Measurements from ENCODE around the gene DDX31. TPM values are rescaled to one million over a fixed set of nuclear protein-coding genes. Genes with fewer than 3 reads are reported as not detected.

Gene DDX31
- total and polyA plus RNA-seq, 9 donors: 9.7 to 19.6 (median 14.1) TPM

DNA sequence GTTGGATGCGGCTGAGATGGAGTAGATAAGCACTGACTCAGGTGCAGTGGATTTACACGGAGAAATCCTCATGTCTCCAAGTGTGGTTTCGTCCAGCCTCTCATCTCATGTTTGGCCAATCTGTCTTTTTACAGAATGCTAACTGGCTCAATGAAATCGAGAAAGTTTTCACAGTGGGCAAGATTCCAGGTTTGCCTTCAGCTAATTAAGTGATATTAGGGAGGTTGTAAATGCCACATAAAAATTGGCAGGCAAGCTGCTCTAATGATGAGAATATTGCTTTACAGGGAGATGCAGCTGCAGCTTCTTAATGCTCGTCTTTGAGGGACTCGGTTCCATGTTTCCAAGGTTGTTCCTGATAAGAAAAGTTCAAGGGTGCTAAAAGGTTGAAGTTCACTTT, 63.7 kb downstream of the DDX31 start:
- Histone ChIP-seq H3K4me1 (ENCODE audit: insufficient read depth) (no peaks in the 10 kb centered on the region), H3K9me3 (no peaks in the 10 kb centered on the region), H3K27ac (no peak overlapping the region), H3K36me3 (no peaks in the 10 kb centered on the region), H3K27me3 (no peaks in the 10 kb centered on the region), H3K4me3 (no peak overlapping the region)
- 59 to 66% (median 65%) methylated on average over 6 of the region's 6 CpGs for WGBS, 3 donors
- intact Hi-C loops (cut with DNase I): no loop called here
- TF ChIP-seq, protein P1, sequence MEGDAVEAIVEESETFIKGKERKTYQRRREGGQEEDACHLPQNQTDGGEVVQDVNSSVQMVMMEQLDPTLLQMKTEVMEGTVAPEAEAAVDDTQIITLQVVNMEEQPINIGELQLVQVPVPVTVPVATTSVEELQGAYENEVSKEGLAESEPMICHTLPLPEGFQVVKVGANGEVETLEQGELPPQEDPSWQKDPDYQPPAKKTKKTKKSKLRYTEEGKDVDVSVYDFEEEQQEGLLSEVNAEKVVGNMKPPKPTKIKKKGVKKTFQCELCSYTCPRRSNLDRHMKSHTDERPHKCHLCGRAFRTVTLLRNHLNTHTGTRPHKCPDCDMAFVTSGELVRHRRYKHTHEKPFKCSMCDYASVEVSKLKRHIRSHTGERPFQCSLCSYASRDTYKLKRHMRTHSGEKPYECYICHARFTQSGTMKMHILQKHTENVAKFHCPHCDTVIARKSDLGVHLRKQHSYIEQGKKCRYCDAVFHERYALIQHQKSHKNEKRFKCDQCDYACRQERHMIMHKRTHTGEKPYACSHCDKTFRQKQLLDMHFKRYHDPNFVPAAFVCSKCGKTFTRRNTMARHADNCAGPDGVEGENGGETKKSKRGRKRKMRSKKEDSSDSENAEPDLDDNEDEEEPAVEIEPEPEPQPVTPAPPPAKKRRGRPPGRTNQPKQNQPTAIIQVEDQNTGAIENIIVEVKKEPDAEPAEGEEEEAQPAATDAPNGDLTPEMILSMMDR (IDR thresholded peaks at IDR 0.05): no peak
- TF ChIP-seq EP300 (IDR thresholded peaks at IDR 0.05) (no peak), POLR2A (IDR thresholded peaks at IDR 0.05) (no peak)
- DNase-seq: no peak

DNA sequence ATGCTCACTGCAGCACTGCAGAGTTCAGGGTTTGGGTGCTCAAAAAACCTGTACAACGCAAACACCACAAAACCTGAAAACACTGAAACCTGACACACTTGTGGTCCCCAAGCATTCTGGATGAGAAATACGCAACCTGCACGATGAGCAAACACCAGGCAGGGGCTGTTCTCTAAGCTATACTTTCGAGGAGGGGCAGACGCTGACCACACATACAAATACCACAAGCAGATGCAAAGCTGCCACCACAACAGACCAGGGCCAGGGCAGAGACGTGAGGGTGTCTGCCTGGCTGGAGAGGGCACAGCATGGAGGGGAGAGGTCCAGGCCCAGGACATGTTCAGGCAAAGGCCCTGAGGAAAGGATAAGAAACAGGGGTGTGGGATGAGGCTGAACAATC, 64.4 kb downstream of the DDX31 start:
- WGBS, 3 donors: 89 to 97% (median 95%) methylated on average over 6 of the region's 6 CpGs
- Histone ChIP-seq H3K27me3 (no peaks in the 10 kb centered on the region), H3K4me3 (no peak overlapping the region), H3K9me3 (no peaks in the 10 kb centered on the region), H3K36me3 (no peaks in the 10 kb centered on the region), H3K27ac (no peak overlapping the region), H3K4me1 (ENCODE audit: insufficient read depth) (no peaks in the 10 kb centered on the region)
- intact Hi-C loops (cut with DNase I): no loop called here
- no peak for DNase-seq
- TF ChIP-seq EP300 (IDR thresholded peaks at IDR 0.05): no peak
- TF ChIP-seq POLR2A (IDR thresholded peaks at IDR 0.05): no peak
- TF ChIP-seq, protein P1 (IDR thresholded peaks at IDR 0.05): no peak

DNA sequence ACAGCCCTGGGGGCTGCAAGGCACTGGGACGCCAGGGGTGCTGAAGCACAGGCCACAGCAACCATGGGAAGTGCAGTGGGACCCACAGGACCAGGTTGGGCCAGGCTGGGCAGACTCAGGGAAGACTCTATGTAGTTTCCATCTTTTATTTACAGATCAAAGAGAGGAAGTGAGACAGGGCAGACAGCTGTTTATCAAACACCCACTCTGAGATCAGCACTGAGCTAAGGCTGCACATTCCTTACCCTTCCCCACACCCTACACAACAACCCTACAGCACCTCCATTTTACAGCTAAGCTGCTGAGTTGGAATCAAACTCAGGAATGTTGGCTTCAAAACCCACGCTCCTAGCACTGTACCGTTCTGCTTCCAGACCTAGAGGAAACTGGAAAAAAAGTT, 67.6 kb downstream of the DDX31 start:
- no peak overlapping the region for H3K4me3 ChIP-seq
- no peaks in the 10 kb centered on the region for H3K4me1 ChIP-seq (ENCODE audit: insufficient read depth)
- TF ChIP-seq POLR2A (IDR thresholded peaks at IDR 0.05) (no peak), EP300 (IDR thresholded peaks at IDR 0.05) (no peak)
- TF ChIP-seq, protein P1 (IDR thresholded peaks at IDR 0.05): no peak
- no peaks in the 10 kb centered on the region for H3K27me3 ChIP-seq
- no peaks in the 10 kb centered on the region for H3K36me3 ChIP-seq
- intact Hi-C loops (cut with DNase I): no loop called here
- H3K27ac ChIP-seq: no peak overlapping the region
- H3K9me3 ChIP-seq: no peaks in the 10 kb centered on the region
- DNase-seq: no peak
- WGBS, 3 donors: 68 to 87% (median 81%) methylated on average over 3 of the region's 3 CpGs

DNA sequence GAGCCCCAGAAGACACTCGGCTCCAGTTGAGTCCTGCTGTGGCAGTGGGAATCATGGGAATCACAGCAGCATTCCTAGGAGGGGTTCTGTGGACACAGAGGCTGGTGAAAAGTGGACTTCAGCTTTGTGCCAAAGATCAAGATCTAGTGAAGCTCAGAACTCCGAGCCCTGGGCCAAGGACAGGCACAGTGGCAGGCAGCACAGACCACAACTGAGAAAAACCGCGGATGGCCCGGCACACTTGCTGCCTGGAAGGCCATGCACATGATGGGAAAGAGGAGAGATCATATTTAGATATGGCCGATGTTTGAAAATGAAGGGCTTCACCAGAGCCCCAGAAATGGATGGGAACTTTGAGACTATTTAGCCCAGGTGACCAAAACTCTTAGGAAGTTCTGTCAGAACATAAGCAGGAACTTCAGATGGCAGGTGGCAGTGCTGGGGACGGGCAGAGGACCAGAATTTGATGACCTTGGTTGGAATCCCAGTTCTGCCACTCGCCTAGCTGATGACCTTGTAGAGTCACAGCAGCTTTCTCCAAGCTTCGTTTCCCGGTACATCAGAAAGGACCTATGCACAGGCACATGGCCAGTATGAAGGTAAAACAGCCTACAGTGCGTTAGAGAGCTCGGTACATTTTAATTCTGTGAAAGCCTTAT, 69.3 kb downstream of the DDX31 start:
- no peaks in the 10 kb centered on the region for H3K4me1 ChIP-seq (ENCODE audit: insufficient read depth)
- DNase-seq: no peak
- 93 to 96% (median 95%) methylated on average over 12 of the region's 12 CpGs for WGBS, 3 donors
- TF ChIP-seq, protein P1 (IDR thresholded peaks at IDR 0.05): no peak
- TF ChIP-seq POLR2A (IDR thresholded peaks at IDR 0.05) (no peak), EP300 (IDR thresholded peaks at IDR 0.05) (no peak)
- H3K9me3 ChIP-seq: no peaks in the 10 kb centered on the region
- no peak overlapping the region for H3K27ac ChIP-seq
- intact Hi-C loops (cut with DNase I): no loop called here
- H3K27me3 ChIP-seq: no peaks in the 10 kb centered on the region
- no peak overlapping the region for H3K4me3 ChIP-seq
- no peaks in the 10 kb centered on the region for H3K36me3 ChIP-seq
